Activated T-cell treated with anti-CD3 and anti-CD28 coated beads, Interleukin-2, amount 50 U/mL, for 72 hours (primary cell): ENCODE data around the gene KCTD4. TPM values are rescaled to one million over a fixed set of nuclear protein-coding genes. Genes with fewer than 3 reads are reported as not detected.

Source experiments
- ATAC-seq, 2 donors: fragments of 150-1000 bp; cut with Tn5 transposase; replicated peaks in 1 of 2; 2 replicates each; pipeline ENCODE4 v1.10.0; 2021; ENCODE audit warnings: moderate library complexity in 2 of 2, mild to moderate bottlenecking in 1 of 2
- DNase-seq, 2 donors: peaks; one replicate each; pipeline ENCODE4 v3.0.0; 2021 to 2022; ENCODE audit warnings: mixed read lengths in 1 of 2
- H3K27ac Mint-ChIP-seq: one replicate; pipeline ENCODE4 v1.8.0; 2022; ENCODE audit warnings: mild to moderate bottlenecking, moderate library complexity, mixed read lengths
- H3K27me3 Mint-ChIP-seq: one replicate; pipeline ENCODE4 v1.8.0; 2022; ENCODE audit warnings: low read depth, mixed read lengths
- H3K36me3 Mint-ChIP-seq, 2 donors: one replicate each; pipeline ENCODE4 v1.8.0; 2022; ENCODE audit warnings: mixed read lengths in 2 of 2, mild to moderate bottlenecking in 1 of 2; ENCODE audit not compliant: insufficient read depth in 2 of 2
- H3K4me1 Mint-ChIP-seq: one replicate; pipeline ENCODE4 v1.8.0; 2022; ENCODE audit warnings: low read depth, mixed read lengths
- H3K4me3 Mint-ChIP-seq, 2 donors: one replicate each; pipeline ENCODE4 v1.8.0; 2022; ENCODE audit warnings: mild to moderate bottlenecking in 2 of 2, mixed read lengths in 2 of 2, moderate library complexity in 2 of 2
- H3K9me3 Mint-ChIP-seq, 2 donors: one replicate each; pipeline ENCODE4 v1.8.0; 2022; ENCODE audit warnings: mixed read lengths in 2 of 2
- total RNA-seq, 2 donors: library from RNA; stranded (reverse); gene quantifications; one replicate each; pipeline ENCODE4 v1.2.3, GENCODE V29; 2022

KCTD4 gene
- total RNA-seq, 2 donors from 2014 or later = not detected

DNA sequence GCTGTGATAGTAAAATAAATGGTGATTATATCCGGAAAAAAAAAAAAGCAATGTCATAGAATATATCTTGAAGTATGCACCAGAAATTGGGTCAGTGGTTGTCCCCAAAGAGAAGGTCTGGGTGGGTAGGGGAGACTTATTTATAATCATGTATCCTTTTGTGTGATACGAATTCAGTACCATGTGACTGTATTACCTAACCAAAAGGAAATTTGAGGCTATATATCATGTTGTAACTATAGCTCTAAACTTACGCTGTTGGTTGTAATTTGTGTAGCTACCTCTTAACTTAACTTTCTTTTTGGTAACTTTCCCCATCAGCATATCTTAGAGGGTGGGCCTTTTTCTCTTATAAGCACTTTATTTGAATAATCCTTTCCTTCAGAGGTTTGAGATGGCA lies 25.2 kb upstream of the KCTD4 start:
- Mint-ChIP-seq H3K27me3 (no peaks in the 10 kb centered on the region), H3K4me3 (no peak overlapping the region), H3K9me3 (no peaks in the 10 kb centered on the region), H3K27ac (no peak overlapping the region), H3K36me3 (peaks cover 0 to 4% of the 10 kb centered on the region in 2 donors), H3K4me1 (peaks cover 7% of the 10 kb centered on the region)
- ATAC-seq (no peak), DNase-seq (no peak)

DNA sequence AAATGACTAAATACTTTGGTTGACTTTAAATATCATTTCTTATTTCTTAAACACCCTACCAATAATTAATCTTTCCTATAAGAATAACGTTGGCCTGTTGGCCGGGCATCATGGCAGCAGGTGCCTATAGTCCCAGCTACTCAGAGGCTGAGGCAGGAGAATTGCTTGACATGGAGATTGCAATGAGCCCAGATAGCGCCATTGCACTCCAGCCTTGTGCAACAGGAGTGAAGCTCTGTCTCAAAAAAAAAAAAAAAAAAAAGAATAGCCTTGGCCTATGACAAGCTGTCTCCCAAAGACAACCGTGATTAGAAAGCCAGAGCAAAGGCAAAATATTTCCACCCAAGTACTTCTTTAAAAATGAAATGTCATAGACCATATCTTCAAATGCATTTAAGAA lies 24.5 kb upstream of the KCTD4 start:
- Mint-ChIP-seq H3K4me3 (no peak overlapping the region), H3K36me3 (peaks cover 0 to 4% of the 10 kb centered on the region in 2 donors), H3K27ac (no peak overlapping the region), H3K4me1 (peaks cover 7% of the 10 kb centered on the region), H3K27me3 (no peaks in the 10 kb centered on the region), H3K9me3 (no peaks in the 10 kb centered on the region)
- ATAC-seq = no peak
- no peak for DNase-seq

DNA sequence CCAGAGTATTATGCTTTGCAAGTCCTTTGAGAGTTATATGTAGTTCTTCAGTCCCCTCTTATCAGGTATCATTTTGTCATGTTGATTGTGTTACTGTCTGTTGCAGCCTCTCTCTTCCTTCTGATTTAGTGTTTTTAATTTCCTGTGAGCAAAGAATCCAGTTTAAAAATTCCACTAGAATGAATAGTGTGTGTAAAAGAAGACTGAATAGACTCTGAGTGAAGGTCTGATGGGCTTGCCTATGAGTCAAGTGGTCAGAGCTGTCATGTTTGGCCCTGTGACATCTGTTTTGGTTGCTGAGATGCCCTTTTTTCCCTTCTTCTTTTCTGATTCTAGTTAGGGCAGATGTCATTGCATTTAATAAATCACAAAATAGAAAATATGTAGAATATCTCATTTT lies 23.3 kb upstream of the KCTD4 start:
- Mint-ChIP-seq H3K4me1 (peaks cover 7% of the 10 kb centered on the region), H3K36me3 (peaks cover 0 to 4% of the 10 kb centered on the region in 2 donors), H3K27me3 (no peaks in the 10 kb centered on the region), H3K9me3 (no peaks in the 10 kb centered on the region), H3K4me3 (no peak overlapping the region), H3K27ac (no peak overlapping the region)
- ATAC-seq (no peak), DNase-seq (no peak)

DNA sequence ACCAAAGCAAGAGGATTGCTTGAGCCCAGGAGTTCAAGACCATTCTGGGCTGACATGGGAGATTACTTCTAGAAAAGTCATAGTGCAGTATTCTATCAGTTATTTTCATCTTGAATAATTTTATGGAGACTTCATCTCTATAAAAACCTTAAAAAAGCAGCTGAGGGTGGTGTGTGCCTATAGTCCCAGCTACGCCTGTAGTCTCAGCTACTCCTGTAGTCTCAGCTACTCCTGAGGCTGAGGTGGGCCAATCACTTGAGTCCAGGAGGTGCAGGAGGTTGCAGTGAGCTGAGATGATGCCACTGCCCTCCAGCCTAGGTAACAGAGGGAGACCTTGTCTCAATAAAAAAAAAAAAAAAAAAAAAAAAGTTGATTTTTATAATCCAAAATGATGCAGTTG lies 22.1 kb upstream of the KCTD4 start:
- no peak for DNase-seq
- H3K27me3 Mint-ChIP-seq = no peaks in the 10 kb centered on the region
- H3K4me1 Mint-ChIP-seq = peaks cover 7% of the 10 kb centered on the region
- H3K27ac Mint-ChIP-seq = no peak overlapping the region
- no peaks in the 10 kb centered on the region for H3K9me3 Mint-ChIP-seq
- no peak overlapping the region for H3K4me3 Mint-ChIP-seq
- H3K36me3 Mint-ChIP-seq = peaks cover 0 to 3% of the 10 kb centered on the region in 2 donors
- ATAC-seq = no peak

DNA sequence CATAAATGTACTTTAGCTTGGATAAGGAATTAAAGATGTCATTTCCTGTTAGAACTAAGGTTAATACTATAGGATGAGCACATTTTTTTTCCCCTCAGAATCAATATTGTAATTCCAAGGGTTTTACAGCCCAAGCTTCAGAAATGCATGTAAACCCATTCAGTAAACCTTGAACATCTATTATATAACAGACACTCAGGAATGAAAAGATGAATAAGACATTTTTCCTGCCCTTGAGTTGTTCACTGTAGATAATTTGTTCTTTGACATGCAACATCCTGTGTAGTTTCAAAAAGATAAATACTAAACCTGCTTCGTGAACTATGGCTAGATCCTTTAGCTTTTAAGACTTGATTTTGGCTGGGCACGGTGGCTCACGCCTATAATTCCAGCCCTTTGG lies 21.7 kb upstream of the KCTD4 start:
- Mint-ChIP-seq H3K36me3 (peaks cover 0 to 3% of the 10 kb centered on the region in 2 donors), H3K9me3 (no peaks in the 10 kb centered on the region), H3K27ac (no peak overlapping the region), H3K4me1 (peaks cover 7% of the 10 kb centered on the region), H3K27me3 (no peaks in the 10 kb centered on the region), H3K4me3 (no peak overlapping the region)
- ATAC-seq = no peak
- no peak for DNase-seq

DNA sequence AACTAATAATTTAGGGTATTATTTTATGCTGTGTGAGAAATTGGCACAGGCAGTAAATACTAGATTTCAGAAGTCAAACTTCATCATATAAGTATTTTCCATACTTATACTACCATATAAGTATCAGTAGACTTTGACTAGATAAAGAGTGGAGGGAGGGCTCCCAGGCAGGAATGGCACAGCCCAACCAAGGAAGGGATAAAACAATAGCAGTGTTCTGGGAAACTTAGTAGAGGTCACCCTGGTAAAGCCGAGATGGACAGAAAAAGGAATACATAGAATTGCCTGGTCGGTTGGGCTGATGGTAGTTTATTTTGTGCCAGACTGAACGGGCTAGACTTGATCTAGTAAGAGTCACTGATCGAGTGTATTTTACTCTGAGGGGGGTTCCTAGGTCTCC lies 19.6 kb upstream of the KCTD4 start:
- peaks cover 0 to 3% of the 10 kb centered on the region in 2 donors for H3K36me3 Mint-ChIP-seq
- ATAC-seq (no peak), DNase-seq (no peak)
- H3K4me3 Mint-ChIP-seq = no peak overlapping the region
- no peak overlapping the region for H3K27ac Mint-ChIP-seq
- no peaks in the 10 kb centered on the region for H3K27me3 Mint-ChIP-seq
- peaks cover 11% of the 10 kb centered on the region for H3K4me1 Mint-ChIP-seq
- no peaks in the 10 kb centered on the region for H3K9me3 Mint-ChIP-seq

DNA sequence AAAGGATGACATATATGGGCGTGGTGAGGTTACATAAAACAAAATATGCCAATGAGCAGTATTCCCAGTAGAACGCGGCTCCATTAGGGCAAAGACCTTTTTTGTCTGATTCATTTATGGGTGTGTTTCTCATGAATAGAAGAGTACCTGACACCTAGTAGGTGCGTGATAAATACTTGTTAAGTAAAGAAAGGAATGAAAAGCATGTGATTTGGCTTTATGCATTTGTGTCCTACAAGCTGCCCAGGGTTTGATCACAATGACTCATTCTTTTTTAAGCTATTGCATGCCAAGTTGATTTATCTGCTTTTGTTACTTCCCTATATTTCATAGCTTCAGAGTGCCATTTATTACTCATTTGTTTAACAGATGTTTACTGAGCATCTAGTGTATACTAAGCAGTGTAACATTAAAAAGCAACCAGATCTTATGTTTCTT lies 19.1 kb upstream of the KCTD4 start:
- ATAC-seq (no peak), DNase-seq (no peak)
- H3K27me3 Mint-ChIP-seq = no peaks in the 10 kb centered on the region
- H3K27ac Mint-ChIP-seq = no peak overlapping the region
- no peak overlapping the region for H3K4me3 Mint-ChIP-seq
- no peaks in the 10 kb centered on the region for H3K9me3 Mint-ChIP-seq
- peaks cover 0 to 3% of the 10 kb centered on the region in 2 donors for H3K36me3 Mint-ChIP-seq
- H3K4me1 Mint-ChIP-seq = peaks cover 11% of the 10 kb centered on the region

DNA sequence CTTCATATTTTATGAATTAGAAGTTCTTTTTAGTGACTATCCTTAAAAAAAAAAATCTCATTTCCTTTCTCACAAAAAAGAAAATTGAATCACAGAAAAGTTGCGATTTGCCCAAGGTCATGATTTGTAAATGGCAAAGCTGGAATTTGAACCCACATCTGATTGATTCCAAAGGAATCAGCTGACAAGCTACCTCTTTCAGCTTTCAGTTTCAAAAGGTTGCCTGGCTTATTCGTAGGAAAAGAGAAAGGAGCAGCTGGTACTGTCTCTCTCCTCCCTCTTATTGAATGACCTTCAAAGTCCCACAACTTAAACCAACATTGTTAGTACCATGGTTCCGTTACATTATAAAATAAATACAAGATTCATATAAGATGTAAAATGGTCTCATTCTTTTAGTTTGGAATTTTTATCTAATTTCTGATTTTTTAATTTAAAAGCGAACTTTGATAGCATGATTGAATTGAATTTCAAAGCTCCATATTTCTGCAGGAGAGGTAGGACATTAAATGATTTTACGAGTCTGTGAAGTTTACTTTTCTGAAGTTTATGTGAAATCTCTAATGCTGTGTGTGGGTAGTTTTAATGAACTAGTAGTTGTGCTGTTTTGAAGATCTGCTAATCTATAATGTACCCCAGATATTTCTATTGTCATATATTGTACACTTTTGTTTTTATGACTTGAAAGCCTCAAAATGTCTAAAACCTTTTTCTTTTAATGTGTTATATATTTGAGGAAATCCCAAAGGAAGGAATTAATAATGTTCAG lies 18.5 kb upstream of the KCTD4 start:
- ATAC-seq = no peak
- Mint-ChIP-seq H3K27me3 (no peaks in the 10 kb centered on the region), H3K4me3 (no peak overlapping the region), H3K27ac (no peak overlapping the region), H3K36me3 (peaks cover 0 to 3% of the 10 kb centered on the region in 2 donors), H3K4me1 (peaks cover 11% of the 10 kb centered on the region), H3K9me3 (no peaks in the 10 kb centered on the region)
- DNase-seq = no peak

DNA sequence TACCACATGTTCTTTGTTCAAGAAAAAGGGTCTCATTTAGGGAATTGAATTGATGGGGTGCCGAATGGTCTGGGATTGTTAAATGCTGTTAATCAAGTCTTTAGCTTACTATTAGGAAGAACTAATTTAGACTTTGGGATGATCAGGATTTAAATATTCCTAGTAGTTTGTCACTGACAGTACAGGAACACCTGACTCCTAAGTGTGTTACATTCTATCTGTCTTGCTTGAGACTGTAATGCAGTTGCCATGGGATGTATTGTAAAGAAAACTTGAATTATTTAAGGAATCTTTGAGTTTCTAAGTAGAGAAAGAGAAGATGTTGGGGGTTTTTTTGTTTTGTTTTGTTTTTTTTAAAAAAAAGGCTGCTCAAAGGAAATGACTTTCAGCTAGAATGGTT lies 17.8 kb upstream of the KCTD4 start:
- ATAC-seq (no peak), DNase-seq (no peak)
- Mint-ChIP-seq H3K36me3 (peaks cover 0 to 3% of the 10 kb centered on the region in 2 donors), H3K27ac (no peak overlapping the region), H3K27me3 (no peaks in the 10 kb centered on the region), H3K4me3 (no peak overlapping the region), H3K4me1 (peaks cover 11% of the 10 kb centered on the region), H3K9me3 (no peaks in the 10 kb centered on the region)

DNA sequence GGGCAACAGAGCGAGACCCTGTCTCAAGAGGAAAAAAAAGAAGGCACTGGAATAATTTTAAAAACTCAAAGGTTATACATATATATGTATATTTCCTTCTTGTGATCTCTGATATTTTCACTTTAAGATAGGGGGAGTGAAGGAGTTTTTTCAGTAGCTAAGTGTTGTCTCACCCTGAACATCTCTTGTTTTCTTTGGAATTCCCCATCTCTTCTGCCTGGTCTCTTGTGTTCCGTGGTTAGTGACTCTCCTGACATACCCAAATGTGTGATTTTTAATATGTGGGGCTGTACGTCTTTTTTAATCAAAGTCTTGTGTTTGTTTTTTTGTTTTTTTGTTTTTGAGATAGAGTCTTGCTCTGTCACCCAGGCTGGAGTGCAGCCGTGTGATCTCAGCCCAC lies 15.3 kb upstream of the KCTD4 start:
- ATAC-seq (no peak), DNase-seq (no peak)
- Mint-ChIP-seq H3K4me3 (no peak overlapping the region), H3K4me1 (peaks cover 11% of the 10 kb centered on the region), H3K36me3 (no peaks in the 10 kb centered on the region), H3K27me3 (no peaks in the 10 kb centered on the region), H3K27ac (no peak overlapping the region), H3K9me3 (no peaks in the 10 kb centered on the region)

DNA sequence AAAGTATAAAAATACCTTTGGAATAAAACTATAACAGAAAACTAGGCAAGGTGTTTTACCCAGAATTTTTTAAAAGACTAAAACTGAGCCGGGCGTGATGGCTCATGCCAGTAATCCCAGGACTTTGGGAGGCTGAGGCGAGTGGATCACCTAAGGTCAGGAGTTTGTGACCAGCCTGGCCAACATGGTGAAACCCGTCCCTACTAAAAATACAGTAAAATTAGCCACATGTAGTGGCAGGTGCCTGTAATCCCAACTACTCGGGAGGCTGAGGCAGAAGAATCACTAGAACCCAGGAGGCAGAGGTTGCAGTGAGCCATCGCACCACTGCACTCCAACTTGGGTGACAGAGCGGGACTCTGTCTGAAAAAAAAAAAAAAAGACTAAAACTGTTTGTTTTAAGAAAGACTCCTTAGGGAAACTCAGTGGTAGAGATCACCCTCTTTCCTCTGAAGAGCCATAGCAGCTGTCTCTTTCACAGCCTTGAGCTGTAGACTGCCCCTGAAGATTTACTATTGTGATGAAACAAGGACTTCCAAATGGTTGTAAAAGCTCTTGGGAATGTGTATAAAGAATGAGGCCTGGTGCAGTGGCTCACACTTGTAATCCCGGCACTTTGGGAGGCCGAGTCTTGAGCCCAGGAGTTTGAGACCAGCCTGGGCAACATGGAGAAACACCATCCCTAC lies 14.7 kb upstream of the KCTD4 start:
- DNase-seq (no peak), ATAC-seq (no peak)
- H3K27ac Mint-ChIP-seq = no peak overlapping the region
- peaks cover 11% of the 10 kb centered on the region for H3K4me1 Mint-ChIP-seq
- peaks cover 0 to 2% of the 10 kb centered on the region in 2 donors for H3K36me3 Mint-ChIP-seq
- H3K4me3 Mint-ChIP-seq = no peak overlapping the region
- no peaks in the 10 kb centered on the region for H3K9me3 Mint-ChIP-seq
- no peaks in the 10 kb centered on the region for H3K27me3 Mint-ChIP-seq

DNA sequence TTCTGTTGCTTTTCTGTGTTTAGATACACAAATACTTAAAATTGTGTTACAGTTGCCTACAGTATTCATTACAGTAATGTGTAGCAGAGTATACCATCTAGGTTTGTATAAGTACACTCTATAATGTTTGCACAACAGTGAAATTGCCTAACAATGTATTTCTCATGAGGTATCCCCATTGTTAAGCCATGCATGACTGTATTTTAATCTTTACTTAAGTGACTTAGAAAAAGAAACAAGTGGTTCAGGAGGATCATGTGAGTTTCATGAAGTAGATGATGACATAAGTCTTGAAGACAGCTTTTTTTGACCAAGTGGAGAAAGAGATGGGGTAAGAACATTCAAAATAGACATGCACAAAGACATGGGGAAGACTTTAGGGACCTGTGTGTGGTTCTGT lies 8.4 kb upstream of the KCTD4 start:
- Mint-ChIP-seq H3K36me3 (peaks cover 9% of the 10 kb centered on the region in 2 donors), H3K9me3 (no peaks in the 10 kb centered on the region), H3K27ac (no peak overlapping the region), H3K4me1 (peaks cover 22% of the 10 kb centered on the region), H3K4me3 (no peak overlapping the region), H3K27me3 (no peaks in the 10 kb centered on the region)
- ATAC-seq (no peak), DNase-seq (no peak)

DNA sequence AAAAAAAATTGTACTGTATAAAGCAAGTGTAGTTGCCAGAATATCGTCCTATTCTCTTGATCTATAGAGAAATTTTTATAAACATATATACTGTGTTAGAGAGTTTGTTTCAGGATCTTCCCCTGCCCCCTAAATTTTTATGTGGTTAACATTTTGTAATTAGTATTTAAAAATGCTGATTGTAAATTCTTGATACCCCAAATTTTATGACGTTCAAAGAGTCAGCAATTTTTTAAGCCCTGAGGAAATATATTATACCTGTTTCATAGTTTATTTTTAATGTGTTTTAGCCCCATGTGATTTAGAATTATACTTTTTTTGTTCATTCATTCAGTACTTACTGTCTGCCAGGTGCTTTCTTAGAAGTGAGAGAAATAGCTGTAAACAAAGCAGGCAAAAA lies 7.3 kb upstream of the KCTD4 start:
- H3K27ac Mint-ChIP-seq = no peak overlapping the region
- no peaks in the 10 kb centered on the region for H3K9me3 Mint-ChIP-seq
- no peak overlapping the region for H3K4me3 Mint-ChIP-seq
- no peaks in the 10 kb centered on the region for H3K27me3 Mint-ChIP-seq
- H3K36me3 Mint-ChIP-seq = peaks cover 9% of the 10 kb centered on the region in 2 donors
- ATAC-seq (no peak), DNase-seq (no peak)
- peaks cover 22% of the 10 kb centered on the region for H3K4me1 Mint-ChIP-seq

DNA sequence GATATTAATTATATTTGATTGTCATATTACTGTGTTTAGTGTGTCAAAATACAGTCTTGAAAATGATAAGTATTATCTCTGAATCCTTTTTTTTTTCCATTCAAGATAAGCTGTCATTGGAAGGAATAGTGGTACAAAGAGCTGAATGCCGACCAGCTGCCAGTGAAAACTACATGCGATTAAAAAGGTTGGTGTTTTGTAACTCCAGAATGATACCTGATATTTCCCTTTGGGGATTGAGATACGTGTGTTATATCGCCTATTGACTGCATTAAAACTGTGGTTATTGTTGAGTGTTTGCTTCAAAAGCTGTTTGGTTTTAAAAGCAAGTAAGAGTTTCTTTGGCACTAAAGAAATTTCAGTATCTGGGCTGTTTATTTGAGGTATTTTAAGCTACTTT lies 6.5 kb upstream of the KCTD4 start:
- Mint-ChIP-seq H3K27ac (no peak overlapping the region), H3K4me3 (no peak overlapping the region), H3K4me1 (peaks cover 22% of the 10 kb centered on the region), H3K9me3 (no peaks in the 10 kb centered on the region), H3K27me3 (no peaks in the 10 kb centered on the region), H3K36me3 (peaks cover 10% of the 10 kb centered on the region in 2 donors)
- DNase-seq = no peak
- ATAC-seq = no peak
